Trophoblast cell (in vitro differentiated cells and primary cell): ENCODE measurements around the gene COLEC11.

Source experiments
- DNase-seq, 2 donors: peaks; one replicate each; pipeline ENCODE4 v3.0.0-alpha.2; 2016
- H2AFZ ChIP-seq: 2 replicates; pipeline ENCODE4 v1.6.1; 2013; ENCODE audit warnings: low read length, moderate library complexity, mild to moderate bottlenecking; ENCODE audit not compliant: insufficient read depth, poor library complexity
- H2AK5ac ChIP-seq: 2 replicates; pipeline ENCODE4 v1.6.1; 2013; ENCODE audit warnings: mild to moderate bottlenecking, low read length
- H2BK120ac ChIP-seq: 2 replicates; pipeline ENCODE4 v1.6.1; 2013; ENCODE audit warnings: low read length, mild to moderate bottlenecking, moderate library complexity; ENCODE audit not compliant: insufficient read depth, poor library complexity
- H2BK12ac ChIP-seq: 2 replicates; pipeline ENCODE4 v1.6.1; 2013; ENCODE audit warnings: mild to moderate bottlenecking, low read length, moderate library complexity
- H2BK5ac ChIP-seq: 2 replicates; pipeline ENCODE4 v1.6.1; 2013; ENCODE audit warnings: low read length, low read depth, moderate library complexity, mild to moderate bottlenecking; ENCODE audit not compliant: poor library complexity
- H3K14ac ChIP-seq: 2 replicates; pipeline ENCODE4 v1.6.1; 2013; ENCODE audit warnings: mild to moderate bottlenecking, low read length
- H3K18ac ChIP-seq: 2 replicates; pipeline ENCODE4 v1.6.1; 2013; ENCODE audit warnings: mild to moderate bottlenecking, low read length
- H3K23ac ChIP-seq: 2 replicates; pipeline ENCODE4 v1.6.1; 2013; ENCODE audit warnings: low read length
- H3K27ac ChIP-seq: 2 replicates; pipeline ENCODE4 v1.5.1; 2013; ENCODE audit warnings: low read depth, mild to moderate bottlenecking, inconsistent platforms, low read length, moderate library complexity
- H3K27me3 ChIP-seq: 2 replicates; pipeline ENCODE4 v1.6.1; 2013; ENCODE audit warnings: inconsistent platforms, mild to moderate bottlenecking, low read length, moderate library complexity; ENCODE audit not compliant: insufficient read depth
- H3K36me3 ChIP-seq, 2 experiments: 1 replicate in 1 of 2; 2 replicates in 1 of 2; pipeline ENCODE4 v1.6.1; 2013; ENCODE audit warnings: low read length in 2 of 2, mild to moderate bottlenecking in 2 of 2, moderate library complexity in 1 of 2; ENCODE audit not compliant: insufficient read depth in 2 of 2, control insufficient read depth in 1 of 2
- H3K4ac ChIP-seq: 2 replicates; pipeline ENCODE4 v1.6.1; 2013; ENCODE audit warnings: low read depth, mild to moderate bottlenecking, low read length, moderate library complexity
- H3K4me1 ChIP-seq, 2 experiments: 1 replicate in 1 of 2; 2 replicates in 1 of 2; pipeline ENCODE4 v1.6.1; 2013; ENCODE audit warnings: low read length in 2 of 2, mild to moderate bottlenecking in 2 of 2, moderate library complexity in 1 of 2; ENCODE audit not compliant: insufficient read depth in 2 of 2, control insufficient read depth in 1 of 2
- H3K4me2 ChIP-seq: 2 replicates; pipeline ENCODE4 v1.6.1; 2013; ENCODE audit warnings: inconsistent platforms, mild to moderate bottlenecking, low read length, moderate library complexity
- H3K4me3 ChIP-seq: 2 replicates; pipeline ENCODE4 v1.5.1; 2013; ENCODE audit warnings: mild to moderate bottlenecking, low read depth, low read length, inconsistent platforms
- H3K79me1 ChIP-seq: one replicate; pipeline ENCODE4 v1.6.1; 2013; ENCODE audit warnings: low read length
- H3K79me2 ChIP-seq: 2 replicates; pipeline ENCODE4 v1.6.1; 2013; ENCODE audit warnings: low read length, mild to moderate bottlenecking; ENCODE audit not compliant: control insufficient read depth, insufficient read depth, poor library complexity
- H3K9ac ChIP-seq: 2 replicates; pipeline ENCODE4 v1.6.1; 2013; ENCODE audit warnings: mild to moderate bottlenecking, low read length
- H3K9me3 ChIP-seq: 2 replicates; pipeline ENCODE4 v1.6.1; 2013; ENCODE audit warnings: low read depth, mild to moderate bottlenecking, control low read depth, inconsistent platforms, low read length; ENCODE audit not compliant: insufficient read depth
- H4K12ac ChIP-seq: 2 replicates; pipeline ENCODE4 v1.6.1; 2013; ENCODE audit warnings: low read depth, mild to moderate bottlenecking, low read length, moderate library complexity
- H4K8ac ChIP-seq: 2 replicates; pipeline ENCODE4 v1.6.1; 2013; ENCODE audit warnings: low read depth, mild to moderate bottlenecking, low read length, moderate library complexity
- H4K91ac ChIP-seq: one replicate; pipeline ENCODE4 v1.6.1; 2013; ENCODE audit warnings: low read depth, mild to moderate bottlenecking, low read length, moderate library complexity
- WGBS: extraction: QIAGEN DNeasy Blood & Tissue Kit; methylation state at CpG from one replicate; pipeline ENCODE4 v1.1.7; 2013; ENCODE audit warnings: missing lambda C conversion rate; ENCODE audit not compliant: insufficient read length, insufficient coverage; ENCODE audit errors: extremely low coverage; 5-methylcytosine and 5-hydroxymethylcytosine counted together

The COLEC11 gene

DNA sequence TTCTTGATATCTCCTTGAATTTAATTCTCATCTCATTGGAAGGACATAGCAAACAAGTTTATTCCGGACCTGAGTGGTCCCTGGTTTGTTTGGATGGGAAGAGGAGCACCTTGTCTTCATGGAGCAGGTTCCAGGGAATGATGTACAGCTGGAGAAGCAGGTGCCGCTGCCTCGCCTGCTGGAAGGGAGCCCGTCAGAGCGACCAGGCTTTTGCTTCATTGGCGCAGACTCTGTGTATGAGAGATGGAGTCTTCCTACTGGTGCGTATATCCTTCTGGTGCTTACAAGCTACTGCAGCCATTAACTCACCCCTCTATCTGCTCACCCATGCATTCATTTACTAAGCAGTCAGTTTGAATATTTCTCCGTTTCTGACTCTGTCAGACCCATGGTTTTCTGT lies 51.5 kb downstream of the COLEC11 start:
- no peak overlapping the region for H2AFZ ChIP-seq
- H4K91ac ChIP-seq: no peak overlapping the region
- no peak overlapping the region for H3K4ac ChIP-seq
- peaks cover 1% of the 10 kb centered on the region for H3K27me3 ChIP-seq
- no peak overlapping the region for H3K9ac ChIP-seq
- H3K18ac ChIP-seq: no peak overlapping the region
- H3K36me3 ChIP-seq: no peaks in the 10 kb centered on the region
- H2AK5ac ChIP-seq: no peak overlapping the region
- no peak overlapping the region for H2BK5ac ChIP-seq
- H3K79me1 ChIP-seq: no peaks in the 10 kb centered on the region
- no CpG with 5 or more reads among the region's 8 CpGs for WGBS
- no peak overlapping the region for H3K14ac ChIP-seq
- no peak overlapping the region for H3K27ac ChIP-seq
- no peak for DNase-seq
- no peaks in the 10 kb centered on the region for H3K4me1 ChIP-seq
- no peak overlapping the region for H4K8ac ChIP-seq
- no peak overlapping the region for H3K4me2 ChIP-seq
- no peaks in the 10 kb centered on the region for H3K79me2 ChIP-seq
- no peak overlapping the region for H3K23ac ChIP-seq
- H4K12ac ChIP-seq: no peak overlapping the region
- no peak overlapping the region for H3K4me3 ChIP-seq
- no peak overlapping the region for H2BK12ac ChIP-seq
- no peak overlapping the region for H2BK120ac ChIP-seq
- H3K9me3 ChIP-seq: no peaks in the 10 kb centered on the region

DNA sequence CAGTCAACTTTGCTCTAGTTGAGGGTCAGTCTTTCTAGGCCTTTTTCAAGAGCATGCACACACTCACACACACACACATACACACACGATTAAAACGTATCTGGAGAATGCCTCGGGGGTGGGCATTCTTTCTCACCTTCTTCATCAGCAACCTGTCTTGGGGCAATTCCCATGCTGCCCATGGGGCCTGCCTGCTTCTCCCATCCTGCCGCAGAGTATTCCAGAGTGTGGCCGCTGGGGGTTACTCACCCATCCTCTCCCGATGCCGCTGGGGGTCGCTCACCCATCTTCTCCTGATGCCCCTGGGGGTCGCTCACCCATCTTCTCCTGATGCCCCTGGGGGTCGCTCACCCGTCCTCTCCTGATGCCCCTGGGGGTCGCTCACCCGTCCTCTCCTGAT lies 52.3 kb downstream of the COLEC11 start:
- H3K9ac ChIP-seq: no peak overlapping the region
- H2BK5ac ChIP-seq: no peak overlapping the region
- H3K18ac ChIP-seq: no peak overlapping the region
- DNase-seq: no peak
- H3K27me3 ChIP-seq: peaks cover 2% of the 10 kb centered on the region
- no peak overlapping the region for H3K14ac ChIP-seq
- no peak overlapping the region for H2BK120ac ChIP-seq
- H2BK12ac ChIP-seq: no peak overlapping the region
- no peak overlapping the region for H3K4me2 ChIP-seq
- no peaks in the 10 kb centered on the region for H3K36me3 ChIP-seq
- H4K8ac ChIP-seq: no peak overlapping the region
- H4K91ac ChIP-seq: no peak overlapping the region
- H3K4me3 ChIP-seq: no peak overlapping the region
- H3K4me1 ChIP-seq: no peaks in the 10 kb centered on the region
- no peak overlapping the region for H2AK5ac ChIP-seq
- H3K27ac ChIP-seq: no peak overlapping the region
- no peak overlapping the region for H2AFZ ChIP-seq
- H3K79me2 ChIP-seq: no peaks in the 10 kb centered on the region
- H4K12ac ChIP-seq: no peak overlapping the region
- H3K4ac ChIP-seq: no peak overlapping the region
- WGBS: no CpG with 5 or more reads among the region's 13 CpGs
- H3K23ac ChIP-seq: no peak overlapping the region
- no peaks in the 10 kb centered on the region for H3K79me1 ChIP-seq
- no peaks in the 10 kb centered on the region for H3K9me3 ChIP-seq

DNA sequence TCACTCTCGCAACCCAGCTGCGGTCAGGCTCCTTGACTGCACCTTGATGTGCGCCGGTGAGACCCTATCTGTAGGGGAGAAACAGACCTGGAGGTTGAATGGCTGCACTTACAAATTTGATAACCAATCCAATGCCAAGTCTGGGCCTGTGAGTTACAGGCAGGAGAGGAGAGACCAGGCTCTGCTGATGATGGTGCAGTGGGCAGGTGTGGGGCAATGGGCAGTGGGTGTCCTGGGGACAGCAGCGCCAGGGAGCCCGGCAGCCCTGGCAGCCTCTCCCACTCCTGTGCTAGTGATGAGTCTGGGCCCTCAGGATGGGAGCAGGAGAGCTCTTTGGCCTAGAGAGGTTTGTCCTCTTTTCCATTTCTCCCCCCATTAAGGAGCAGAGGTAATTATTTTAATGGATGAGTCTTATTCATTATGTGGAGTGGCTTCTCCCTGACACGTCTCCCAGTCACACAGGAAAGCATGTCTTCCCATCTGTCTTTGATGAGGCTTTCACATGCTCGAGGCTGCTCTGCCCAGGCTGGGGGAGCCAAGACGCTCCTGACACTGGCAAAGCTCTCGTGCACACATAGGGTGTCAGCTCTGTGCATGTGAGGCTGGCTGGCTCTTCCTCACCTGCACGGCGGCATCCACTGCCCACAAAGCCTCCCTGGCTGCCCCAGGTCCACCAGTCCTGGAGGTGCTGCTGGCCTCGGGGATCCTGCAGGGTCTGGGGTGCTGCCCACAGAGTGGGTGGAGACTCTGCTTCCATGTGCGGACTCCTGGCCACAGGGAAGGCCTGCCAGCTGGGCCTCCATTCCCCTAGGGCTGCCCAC lies 53.1 kb downstream of the COLEC11 start:
- no peak overlapping the region for H2BK120ac ChIP-seq
- no peak overlapping the region for H3K27ac ChIP-seq
- H3K9ac ChIP-seq: no peak overlapping the region
- no peak for DNase-seq
- no peaks in the 10 kb centered on the region for H3K4me1 ChIP-seq
- H4K91ac ChIP-seq: no peak overlapping the region
- H3K9me3 ChIP-seq: peaks cover 1% of the 10 kb centered on the region
- no peaks in the 10 kb centered on the region for H3K79me1 ChIP-seq
- H3K27me3 ChIP-seq: peaks cover 2% of the 10 kb centered on the region
- no peak overlapping the region for H2AFZ ChIP-seq
- H3K4ac ChIP-seq: no peak overlapping the region
- no peaks in the 10 kb centered on the region for H3K79me2 ChIP-seq
- no peak overlapping the region for H3K14ac ChIP-seq
- no peak overlapping the region for H3K18ac ChIP-seq
- no peak overlapping the region for H3K4me3 ChIP-seq
- H3K23ac ChIP-seq: no peak overlapping the region
- no CpG with 5 or more reads among the region's 14 CpGs for WGBS
- no peak overlapping the region for H2AK5ac ChIP-seq
- no peak overlapping the region for H3K4me2 ChIP-seq
- no peak overlapping the region for H2BK12ac ChIP-seq
- H4K8ac ChIP-seq: no peak overlapping the region
- H2BK5ac ChIP-seq: no peak overlapping the region
- H4K12ac ChIP-seq: no peak overlapping the region
- no peaks in the 10 kb centered on the region for H3K36me3 ChIP-seq

DNA sequence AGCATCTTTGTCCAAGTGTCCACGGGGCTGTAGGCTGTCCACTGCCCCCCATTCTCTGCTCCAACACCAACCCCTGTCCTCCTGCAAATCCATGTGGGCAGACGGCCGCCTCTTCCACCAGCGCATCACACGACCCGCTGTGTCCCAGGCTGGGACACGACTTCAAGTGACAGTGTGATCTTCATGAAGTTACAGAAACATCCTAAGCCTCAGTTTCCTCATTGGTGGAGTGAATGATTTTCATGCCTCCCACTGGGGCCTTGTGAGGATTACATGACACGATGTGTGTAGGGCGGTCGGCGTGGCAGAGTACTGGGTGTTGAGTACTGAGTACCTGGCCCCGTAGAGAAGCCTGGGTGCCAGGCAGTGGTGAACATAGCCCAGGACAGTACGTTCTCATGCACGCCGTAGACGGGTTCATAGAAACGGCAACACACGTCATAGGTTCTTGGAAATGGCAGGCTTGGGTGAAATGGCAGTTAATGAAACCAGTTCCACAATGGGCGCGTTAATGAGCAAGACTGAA lies 53.8 kb downstream of the COLEC11 start:
- Histone ChIP-seq H3K4me3 (no peak overlapping the region), H3K4me1 (no peaks in the 10 kb centered on the region), H3K14ac (no peak overlapping the region), H3K23ac (no peak overlapping the region), H3K4ac (no peak overlapping the region), H3K79me2 (no peaks in the 10 kb centered on the region), H3K27ac (no peak overlapping the region), H3K4me2 (no peak overlapping the region), H3K79me1 (no peaks in the 10 kb centered on the region), H3K36me3 (no peaks in the 10 kb centered on the region), H4K91ac (no peak overlapping the region), H4K8ac (no peak overlapping the region), H3K9me3 (peaks cover 1% of the 10 kb centered on the region), H3K27me3 (peaks cover 2% of the 10 kb centered on the region), H4K12ac (no peak overlapping the region), H2AFZ (no peak overlapping the region), H3K9ac (no peak overlapping the region), H2BK12ac (no peak overlapping the region), H2AK5ac (no peak overlapping the region), H2BK120ac (no peak overlapping the region), H3K18ac (no peak overlapping the region), H2BK5ac (no peak overlapping the region)
- WGBS: no CpG with 5 or more reads among the region's 20 CpGs
- DNase-seq: no peak
